Osteoblast (primary cell): ENCODE results near the gene PTOV1. TPM values are rescaled to one million over a fixed set of nuclear protein-coding genes. Genes with fewer than 3 reads are reported as not detected.

Experiments used
- DNase-seq: peaks from one replicate; pipeline ENCODE4 v3.0.0; 2011; ENCODE audit warnings: low spot score, mixed read lengths; ENCODE audit not compliant: insufficient read length; ENCODE audit errors: missing footprints
- H2AFZ ChIP-seq: 2 replicates; pipeline ENCODE4 v1.6.0; 2011; ENCODE audit warnings: mild to moderate bottlenecking, low read length
- H3K27ac ChIP-seq: 2 replicates; pipeline ENCODE4 v1.5.1; 2011; ENCODE audit warnings: mild to moderate bottlenecking, low read depth, low read length, moderate library complexity
- H3K27me3 ChIP-seq: 2 replicates; pipeline ENCODE4 v1.6.0; 2012; ENCODE audit warnings: mild to moderate bottlenecking, control low read depth, inconsistent platforms, low read length, moderate library complexity; ENCODE audit not compliant: insufficient read depth
- H3K36me3 ChIP-seq: 2 replicates; pipeline ENCODE4 v1.5.1; 2011; ENCODE audit warnings: mild to moderate bottlenecking, low read length, control low read depth, moderate library complexity; ENCODE audit not compliant: insufficient read depth
- H3K4me1 ChIP-seq: 2 replicates; pipeline ENCODE4 v1.5.1; 2011; ENCODE audit warnings: mild to moderate bottlenecking, low read length, control low read depth, moderate library complexity; ENCODE audit not compliant: insufficient read depth
- H3K4me2 ChIP-seq: 2 replicates; pipeline ENCODE4 v1.6.0; 2011; ENCODE audit warnings: mild to moderate bottlenecking, low read length; ENCODE audit not compliant: insufficient read depth
- H3K4me3 ChIP-seq: fragments of 200-600 bp; sonication (generic); 3 replicates; pipeline ENCODE4 v1.5.1; 2012; ENCODE audit warnings: mild to moderate bottlenecking, low read length, inconsistent platforms; ENCODE audit not compliant: insufficient read depth
- H3K79me2 ChIP-seq: 2 replicates; pipeline ENCODE4 v1.6.0; 2012; ENCODE audit warnings: mild to moderate bottlenecking, low read length, control low read depth, inconsistent platforms; ENCODE audit not compliant: insufficient read depth
- H3K9me3 ChIP-seq: 2 replicates; pipeline ENCODE4 v1.5.1; 2011; ENCODE audit warnings: low read depth, low read length, control low read depth
- H4K20me1 ChIP-seq: 2 replicates; pipeline ENCODE4 v1.6.0; 2012; ENCODE audit warnings: mild to moderate bottlenecking, low read length, control low read depth; ENCODE audit not compliant: insufficient read depth
- CTCF ChIP-seq: IDR thresholded peaks from 2 replicates; pipeline ENCODE4 v1.5.1; 2011; ENCODE audit warnings: mild to moderate bottlenecking, low read depth, low read length, moderate library complexity; ENCODE audit errors: extremely low read depth
- total RNA-seq: library from RNA; depleted of rRNA; stranded (reverse); fragments of >200 nt; gene quantifications from 2 replicates; pipeline ENCODE4 v1.2.3, GENCODE V29; 2012

Gene PTOV1
- total RNA-seq, 1 donor: 39.4 TPM

- no peaks in the 10 kb centered on the region for H3K9me3 ChIP-seq
- peaks cover 22% of the 10 kb centered on the region for H3K4me1 ChIP-seq
- H2AFZ ChIP-seq: peak within 1 kb of the TSS; percentile 87
- TF ChIP-seq CTCF: peak; percentile 23
- H3K27ac ChIP-seq: peak within 1 kb of the TSS; percentile 97
- peak within 1 kb of the TSS; percentile 85 for H3K4me3 ChIP-seq
- H3K79me2 ChIP-seq: peaks cover 1% of the 10 kb centered on the region
- peak; percentile 98 for DNase-seq
- H4K20me1 ChIP-seq: peaks cover under 1% of the 10 kb centered on the region
- no peaks in the 10 kb centered on the region for H3K36me3 ChIP-seq
- H3K4me2 ChIP-seq: peak within 1 kb of the TSS; percentile 90
- H3K27me3 ChIP-seq: no peaks in the 10 kb centered on the region
These were observed 37.7 kb upstream of the PTOV1 start, which contains the start of gene FUZ for GRCh38 chr19:49812997-49813861. TSS of gene FUZ (minus strand) at chr19:49813292. CDS start at chr19:49813106, 186 bp downstream.

- Histone ChIP-seq H3K27me3 (no peaks in the 10 kb centered on the region), H2AFZ (peak overlapping the region; percentile 63), H4K20me1 (no peaks in the 10 kb centered on the region), H3K79me2 (peaks cover 9% of the 10 kb centered on the region), H3K9me3 (no peaks in the 10 kb centered on the region), H3K27ac (peak overlapping the region; percentile 97), H3K4me3 (peak overlapping the region; percentile 85), H3K4me2 (peak overlapping the region; percentile 90), H3K4me1 (peaks cover 22% of the 10 kb centered on the region), H3K36me3 (no peaks in the 10 kb centered on the region)
- TF ChIP-seq CTCF: no peak
- DNase-seq: peak; percentile 63
These were observed 36.9 kb upstream of the PTOV1 start for GRCh38 chr19:49814010-49814409.

- Histone ChIP-seq H4K20me1 (no peaks in the 10 kb centered on the region), H3K27me3 (no peaks in the 10 kb centered on the region), H2AFZ (peak overlapping the region; percentile 91), H3K27ac (peak overlapping the region; percentile 99), H3K79me2 (peaks cover 34% of the 10 kb centered on the region), H3K4me1 (peaks cover 18% of the 10 kb centered on the region), H3K4me3 (no peak overlapping the region), H3K4me2 (peak overlapping the region; percentile 91), H3K36me3 (peaks cover 7% of the 10 kb centered on the region), H3K9me3 (no peaks in the 10 kb centered on the region)
- no peak for TF ChIP-seq CTCF
- DNase-seq: no peak
These were observed 34.4 kb upstream of the PTOV1 start for GRCh38 chr19:49816590-49816989.

GRCh38 chr19:49817964-49818648 is 32.9 kb upstream of the PTOV1 start, which contains the start of gene MED25:
TSS of gene MED25 (plus strand) at chr19:49818289. CDS start at chr19:49818342, 53 bp downstream.
- H3K79me2 ChIP-seq: peaks cover 40% of the 10 kb centered on the region
- peaks cover 7% of the 10 kb centered on the region for H3K36me3 ChIP-seq
- peak within 1 kb of the TSS; percentile 91 for H3K4me2 ChIP-seq
- H3K4me3 ChIP-seq: peak within 1 kb of the TSS; percentile 99
- H3K4me1 ChIP-seq: peaks cover 13% of the 10 kb centered on the region
- no peak for TF ChIP-seq CTCF
- no peaks in the 10 kb centered on the region for H3K27me3 ChIP-seq
- no peaks in the 10 kb centered on the region for H3K9me3 ChIP-seq
- peak within 1 kb of the TSS; percentile 91 for H2AFZ ChIP-seq
- peaks cover 2% of the 10 kb centered on the region for H4K20me1 ChIP-seq
- peak within 1 kb of the TSS; percentile 99 for H3K27ac ChIP-seq
- peak; percentile 98 for DNase-seq
